Loucy (cell line): ENCODE measurements around the gene TMEM181.

Experiments used
- H2AFZ ChIP-seq: fragments of 200-600 bp; sonication (generic); 2 replicates; pipeline ENCODE4 v1.6.0; 2016; ENCODE audit warnings: antibody characterized with exemption, mild to moderate bottlenecking, low read length, moderate library complexity
- H3F3A ChIP-seq: fragments of 200-600 bp; 2 replicates; pipeline ENCODE4 v1.6.0; 2016; ENCODE audit warnings: antibody characterized with exemption, low read depth, mild to moderate bottlenecking
- H3K27me3 ChIP-seq: fragments of 200-600 bp; sonication (generic); 2 replicates; pipeline ENCODE4 v1.6.1; 2014; ENCODE audit warnings: low read length, mild to moderate bottlenecking; ENCODE audit not compliant: insufficient read depth, poor library complexity, severe bottlenecking
- H3K36me3 ChIP-seq: fragments of 200-600 bp; sonication (generic); 2 replicates; pipeline ENCODE4 v1.6.1; 2016; ENCODE audit warnings: low read length; ENCODE audit not compliant: insufficient read depth
- H3K4me1 ChIP-seq: fragments of 200-600 bp; sonication (generic); 2 replicates; pipeline ENCODE4 v1.5.1; 2014; ENCODE audit warnings: low read length, mild to moderate bottlenecking; ENCODE audit not compliant: insufficient read depth, poor library complexity, severe bottlenecking
- H3K4me2 ChIP-seq: fragments of 200-600 bp; sonication (generic); 2 replicates; pipeline ENCODE4 v1.6.0; 2014; ENCODE audit warnings: antibody characterized with exemption, low read length, low read depth, mild to moderate bottlenecking; ENCODE audit not compliant: poor library complexity, severe bottlenecking
- H3K4me3 ChIP-seq: fragments of 200-600 bp; sonication (generic); 2 replicates; pipeline ENCODE4 v1.5.1; 2014; ENCODE audit warnings: low read length, mild to moderate bottlenecking, mixed read lengths; ENCODE audit not compliant: poor library complexity, severe bottlenecking
- H3K79me2 ChIP-seq: fragments of 200-600 bp; sonication (generic); 2 replicates; pipeline ENCODE4 v1.6.1; 2014; ENCODE audit warnings: low read length; ENCODE audit not compliant: insufficient read depth
- H3K9ac ChIP-seq: fragments of 200-600 bp; sonication (generic); 2 replicates; pipeline ENCODE4 v1.6.0; 2014; ENCODE audit warnings: mild to moderate bottlenecking, low read depth, low read length, moderate library complexity; ENCODE audit not compliant: poor library complexity, severe bottlenecking
- H3K9me2 ChIP-seq: fragments of 200-600 bp; sonication (generic); replicated peaks from 2 replicates; pipeline ENCODE4 v1.6.1; 2016; ENCODE audit warnings: low read depth, low read length, mixed read lengths
- H3K9me3 ChIP-seq: fragments of 200-600 bp; sonication (generic); 2 replicates; pipeline ENCODE4 v1.6.1; 2014; ENCODE audit warnings: mild to moderate bottlenecking, antibody characterized with exemption, low read length, low read depth; ENCODE audit not compliant: insufficient read depth
- H4K20me1 ChIP-seq: fragments of 200-600 bp; sonication (generic); 2 replicates; pipeline ENCODE4 v1.6.0; 2014; ENCODE audit warnings: antibody characterized with exemption, low read length, mild to moderate bottlenecking; ENCODE audit not compliant: insufficient read depth, poor library complexity, severe bottlenecking
- CTCF ChIP-seq: fragments of 200-600 bp; sonication (generic); conservative IDR thresholded peaks from 2 replicates; pipeline ENCODE4 v1.5.1; 2014; ENCODE audit warnings: mild to moderate bottlenecking, antibody characterized with exemption, low read length
- EZH2phosphoT487 ChIP-seq: fragments of 200-600 bp; IDR thresholded peaks from 2 replicates; pipeline ENCODE4 v1.6.1; 2018; ENCODE audit warnings: antibody characterized with exemption, mild to moderate bottlenecking, moderate library complexity, borderline replicate concordance

Gene TMEM181

GRCh38 chr6:158634695-158635426 is 75.0 kb downstream of the TMEM181 start:
- Histone ChIP-seq H3K27me3 (peaks cover 59% of the 10 kb centered on the region), H3K4me1 (peaks cover 10% of the 10 kb centered on the region), H4K20me1 (peaks cover 21% of the 10 kb centered on the region), H3K79me2 (no peaks in the 10 kb centered on the region), H3F3A (peaks cover 8% of the 10 kb centered on the region; the same call in 1 of the 2 replicates), H3K9me3 (no peaks in the 10 kb centered on the region), H3K9ac (no peak overlapping the region), H3K4me3 (no peak overlapping the region), H2AFZ (no peak overlapping the region), H3K9me2 (no peaks in the 10 kb centered on the region), H3K4me2 (no peak overlapping the region), H3K36me3 (peaks cover 16% of the 10 kb centered on the region; the same call in 1 of the 2 replicates)
- TF ChIP-seq CTCF, result no peak
- TF ChIP-seq EZH2phosphoT487, result peak; percentile 96

GRCh38 chr6:158635427-158636073 is 75.7 kb downstream of the TMEM181 start:
- Histone ChIP-seq H3K4me3 (no peak overlapping the region), H3K9me2 (no peaks in the 10 kb centered on the region), H3K36me3 (peaks cover 13% of the 10 kb centered on the region; the same call in 1 of the 2 replicates), H3K79me2 (no peaks in the 10 kb centered on the region), H3F3A (peaks cover 8% of the 10 kb centered on the region; the same call in 1 of the 2 replicates), H3K4me2 (no peak overlapping the region), H3K9ac (no peak overlapping the region), H3K9me3 (no peaks in the 10 kb centered on the region), H3K4me1 (peaks cover 10% of the 10 kb centered on the region), H4K20me1 (peaks cover 21% of the 10 kb centered on the region), H2AFZ (no peak overlapping the region), H3K27me3 (peaks cover 66% of the 10 kb centered on the region)
- TF ChIP-seq EZH2phosphoT487 (no peak), CTCF (no peak)

- H3K4me2 ChIP-seq, result no peak overlapping the region
- no peak for TF ChIP-seq CTCF
- TF ChIP-seq EZH2phosphoT487, result no peak
- peaks cover 8% of the 10 kb centered on the region; the same call in 1 of the 2 replicates for H3F3A ChIP-seq
- H4K20me1 ChIP-seq, result peaks cover 21% of the 10 kb centered on the region
- H3K9me3 ChIP-seq, result no peaks in the 10 kb centered on the region
- H3K27me3 ChIP-seq, result peaks cover 78% of the 10 kb centered on the region
- no peak overlapping the region for H2AFZ ChIP-seq
- H3K4me3 ChIP-seq, result no peak overlapping the region
- H3K4me1 ChIP-seq, result peaks cover 10% of the 10 kb centered on the region
- no peak overlapping the region for H3K9ac ChIP-seq
- no peaks in the 10 kb centered on the region for H3K9me2 ChIP-seq
- H3K79me2 ChIP-seq, result no peaks in the 10 kb centered on the region
- H3K36me3 ChIP-seq, result peaks cover 6% of the 10 kb centered on the region; the same call in 1 of the 2 replicates
Measured at GRCh38 chr6:158636778-158637177, 76.9 kb downstream of the TMEM181 start.
